Thyroid gland (tissue), 4 donors: ENCODE results near the gene MAB21L3.

ENCODE experiments used
- CTCF ChIP-seq, 6 experiments: fragments of 200-600 bp in 3 of 6; fragments of 450-650 bp in 3 of 6; sonication (generic) in 3 of 6; IDR thresholded peaks; one replicate each; pipeline ENCODE4 v1.5.1; 2016 to 2019; ENCODE audit warnings: antibody characterized with exemption in 6 of 6, mild to moderate bottlenecking in 2 of 6, inconsistent platforms in 1 of 6, moderate library complexity in 1 of 6
- POLR2A ChIP-seq, 2 donors: fragments of 450-650 bp; IDR thresholded peaks; one replicate each; pipeline ENCODE4 v1.6.1; 2017; ENCODE audit warnings: antibody characterized with exemption in 2 of 2, mild to moderate bottlenecking in 2 of 2, moderate library complexity in 1 of 2

GRCh38 chr1:116179419-116179818 lies 68.2 kb downstream of the MAB21L3 start:
- TF ChIP-seq CTCF (IDR thresholded peaks at IDR 0.05) (no peak), POLR2A (IDR thresholded peaks at IDR 0.05) (no peak)
